CD14-positive monocyte (primary cell): ENCODE measurements around the gene SPRY4. TPM values are rescaled to one million over a fixed set of nuclear protein-coding genes. Genes with fewer than 3 reads are reported as not detected.

Source experiments
- DNase-seq, 3 donors: peaks; one replicate each; pipeline ENCODE4 v3.0.0-alpha.2; 2011 to 2022
- H2AFZ ChIP-seq: 2 replicates; pipeline ENCODE4 v1.6.0; 2012; ENCODE audit warnings: mild to moderate bottlenecking, low read depth, low read length, inconsistent platforms; ENCODE audit not compliant: insufficient read depth, poor library complexity, severe bottlenecking
- H3K27ac ChIP-seq, 2 donors: 1 replicate in 1 of 2; 2 replicates in 1 of 2; pipeline ENCODE4 v1.5.1; 2012 to 2013; ENCODE audit warnings: low read length in 2 of 2, control low read depth in 1 of 2, inconsistent platforms in 1 of 2, low read depth in 1 of 2, mild to moderate bottlenecking in 1 of 2
- H3K27me3 ChIP-seq, 2 donors: one replicate each; pipeline versions ENCODE4 v1.6.0 to v1.6.1; 2011 to 2013; ENCODE audit warnings: low read length in 2 of 2; ENCODE audit not compliant: control insufficient read depth in 2 of 2, insufficient read depth in 2 of 2
- H3K36me3 ChIP-seq, 2 donors: replicated peaks in 1 of 2; 1 replicate in 1 of 2; 2 replicates in 1 of 2; pipeline versions ENCODE4 v1.5.1 to v1.6.1; 2012 to 2013; ENCODE audit warnings: low read length in 2 of 2, control low read depth in 1 of 2, inconsistent platforms in 1 of 2, mild to moderate bottlenecking in 1 of 2; ENCODE audit not compliant: insufficient read depth in 2 of 2, control insufficient read depth in 1 of 2
- H3K4me1 ChIP-seq, 2 donors: 1 replicate in 1 of 2; 2 replicates in 1 of 2; pipeline versions ENCODE4 v1.5.1 to v1.6.1; 2012 to 2013; ENCODE audit warnings: low read length in 2 of 2, control low read depth in 1 of 2, inconsistent platforms in 1 of 2, mild to moderate bottlenecking in 1 of 2, moderate library complexity in 1 of 2; ENCODE audit not compliant: insufficient read depth in 2 of 2, control insufficient read depth in 1 of 2
- H3K4me2 ChIP-seq: replicated peaks from 2 replicates; pipeline ENCODE3; 2012; ENCODE audit warnings: low read length, moderate library complexity, mild to moderate bottlenecking; ENCODE audit not compliant: poor library complexity, severe bottlenecking; ENCODE audit errors: extremely low read depth
- H3K4me3 ChIP-seq, 3 experiments: fragments of 200-600 bp in 1 of 3; sonication (generic) in 1 of 3; replicated peaks in 1 of 3; 1 replicate in 2 of 3; 2 replicates in 1 of 3; pipeline ENCODE4 v1.5.1; 2011 to 2013; ENCODE audit warnings: low read length in 3 of 3, mild to moderate bottlenecking in 3 of 3, control low read depth in 2 of 3, low read depth in 2 of 3, inconsistent platforms in 1 of 3, moderate library complexity in 1 of 3
- H3K79me2 ChIP-seq: 2 replicates; pipeline ENCODE4 v1.6.0; 2012; ENCODE audit warnings: mild to moderate bottlenecking, control low read depth, inconsistent platforms, low read length, moderate library complexity; ENCODE audit not compliant: insufficient read depth
- H3K9ac ChIP-seq: 2 replicates; pipeline ENCODE4 v1.6.0; 2017; ENCODE audit warnings: low read length, mild to moderate bottlenecking; ENCODE audit not compliant: insufficient read depth, poor library complexity, severe bottlenecking
- H3K9me3 ChIP-seq, 2 donors: replicated peaks in 1 of 2; 1 replicate in 1 of 2; 2 replicates in 1 of 2; pipeline versions ENCODE4 v1.5.1 to v1.6.1; 2012 to 2013; ENCODE audit warnings: low read length in 2 of 2, control low read depth in 1 of 2; ENCODE audit not compliant: control insufficient read depth in 1 of 2, insufficient read depth in 1 of 2
- H4K20me1 ChIP-seq: 2 replicates; pipeline ENCODE4 v1.6.0; 2012; ENCODE audit warnings: mild to moderate bottlenecking, low read length, control low read depth, moderate library complexity; ENCODE audit not compliant: insufficient read depth
- H3K27ac Mint-ChIP-seq, 7 donors: one replicate each; pipeline ENCODE4 v1.8.0; 2020; ENCODE audit warnings: mild to moderate bottlenecking in 7 of 7, mixed read lengths in 7 of 7, moderate library complexity in 6 of 7, inconsistent platforms in 2 of 7
- H3K27me3 Mint-ChIP-seq, 3 donors: one replicate each; pipeline ENCODE4 v1.8.0; 2021 to 2022; ENCODE audit warnings: low read depth in 3 of 3, mild to moderate bottlenecking in 3 of 3, mixed read lengths in 3 of 3, moderate library complexity in 3 of 3, inconsistent platforms in 1 of 3
- H3K36me3 Mint-ChIP-seq, 2 donors: one replicate each; pipeline ENCODE4 v1.8.0; 2020; ENCODE audit warnings: mixed read lengths in 2 of 2, inconsistent platforms in 1 of 2, mild to moderate bottlenecking in 1 of 2
- H3K4me1 Mint-ChIP-seq: one replicate; pipeline ENCODE4 v1.8.0; 2020; ENCODE audit warnings: mild to moderate bottlenecking, mixed read lengths
- H3K4me3 Mint-ChIP-seq, 2 donors: one replicate each; pipeline ENCODE4 v1.8.0; 2020; ENCODE audit warnings: mild to moderate bottlenecking in 2 of 2, mixed read lengths in 2 of 2, moderate library complexity in 1 of 2
- H3K9me3 Mint-ChIP-seq, 7 donors: one replicate each; pipeline ENCODE4 v1.8.0; 2020 to 2022; ENCODE audit warnings: mixed read lengths in 7 of 7, mild to moderate bottlenecking in 6 of 7, moderate library complexity in 6 of 7, inconsistent platforms in 2 of 7
- WGBS: methylation state at CpG from one replicate; pipeline ENCODE4 v1.1.5; 2013; ENCODE audit warnings: missing lambda C conversion rate; ENCODE audit not compliant: insufficient coverage; 5-methylcytosine and 5-hydroxymethylcytosine counted together
- intact Hi-C, 2 donors: fragments of 100-400 bp; cut with micrococcal nuclease; formaldehyde crosslinking; loops; one replicate each; pipeline versions ENCODE4 v1.15.0 to v1.15.1; 2023
- polyA plus RNA-seq, 3 donors: library from polyadenylated mRNA; depleted of rRNA in 1 of 3; unstranded in 2 of 3; stranded (reverse) in 1 of 3; fragments of 300-500 nt in 2 of 3; fragments of >200 nt in 1 of 3; fragmentation: Illumina TruSeq in 2 of 3; gene quantifications; 1 replicate in 2 of 3; 2 replicates in 1 of 3; pipeline ENCODE4 v1.2.3, GENCODE V29; 2012 to 2021
- TF ChIP-seq, protein P1 (sequence below): fragments of 200-600 bp; IDR thresholded peaks from one replicate; pipeline ENCODE4 v1.8.0; 2022; ENCODE audit warnings: antibody characterized with exemption, mild to moderate bottlenecking

SPRY4 gene
- polyA plus RNA-seq, 3 donors, result not detected

DNA sequence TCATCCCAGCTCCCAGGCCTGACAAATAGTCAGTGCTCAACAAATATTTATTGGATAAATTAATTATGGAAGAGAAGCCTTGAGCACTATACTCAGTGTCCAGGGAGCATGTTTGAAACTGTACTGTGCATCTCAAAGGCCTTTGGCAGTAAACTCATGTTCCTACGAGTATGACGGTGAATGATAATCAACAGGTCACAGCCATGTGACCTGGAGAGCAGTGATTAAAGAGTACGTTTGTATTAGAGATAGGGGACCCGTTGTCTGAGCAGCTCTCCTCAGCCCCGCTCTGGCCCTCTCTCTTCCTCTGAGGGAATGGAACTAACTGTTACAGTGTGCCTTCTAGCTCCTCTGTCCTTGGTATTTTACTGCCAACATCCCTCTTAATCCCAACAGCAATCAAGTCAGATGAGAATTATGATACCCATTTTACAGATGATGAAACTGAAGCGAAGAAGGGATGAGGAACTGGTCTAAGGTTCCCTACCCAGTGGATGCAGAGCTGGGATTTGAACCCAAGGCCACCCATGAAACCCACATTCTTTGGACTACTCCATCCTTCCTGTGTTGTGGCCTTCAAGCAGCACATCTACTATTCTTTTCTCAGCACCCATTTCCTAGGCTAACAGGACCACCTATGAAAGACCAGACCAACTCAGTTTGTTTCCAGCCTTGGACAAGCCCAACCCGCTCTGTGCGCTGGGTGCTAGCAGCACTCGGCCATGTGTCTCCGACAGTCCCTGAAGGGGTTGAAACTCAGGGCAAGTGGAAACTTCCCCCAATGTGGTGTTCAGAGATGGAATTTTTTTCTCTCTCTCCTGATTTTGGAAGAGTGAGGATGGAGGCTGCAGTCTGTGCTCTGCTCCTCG is 34.9 kb downstream of the SPRY4 start:
- WGBS, result 94% methylated on average over 3 of the region's 11 CpGs
- Histone ChIP-seq H3K4me1 (no peaks in the 10 kb centered on the region), H3K9ac (no peak overlapping the region), H3K27ac (no peak overlapping the region), H3K36me3 (no peaks in the 10 kb centered on the region), H3K79me2 (no peaks in the 10 kb centered on the region), H2AFZ (no peak overlapping the region), H3K9me3 (no peaks in the 10 kb centered on the region), H3K27me3 (peaks cover 0 to 3% of the 10 kb centered on the region in 2 donors), H3K4me2 (no peak overlapping the region), H3K4me3 (no peak overlapping the region), H4K20me1 (no peaks in the 10 kb centered on the region)
- DNase-seq, result no peak
- intact Hi-C loops, result no loop called here
- H3K27ac Mint-ChIP-seq, result peak overlapping the region in 1 of 7 donors; percentile 20
- no peaks in the 10 kb centered on the region for H3K36me3 Mint-ChIP-seq
- H3K9me3 Mint-ChIP-seq, result peaks cover 0 to 4% (median 0%) of the 10 kb centered on the region in 7 donors
- peaks cover 4% of the 10 kb centered on the region for H3K4me1 Mint-ChIP-seq
- H3K4me3 Mint-ChIP-seq, result no peak overlapping the region
- peaks cover 5 to 30% (median 18%) of the 10 kb centered on the region in 3 donors for H3K27me3 Mint-ChIP-seq
- TF ChIP-seq, protein P1, sequence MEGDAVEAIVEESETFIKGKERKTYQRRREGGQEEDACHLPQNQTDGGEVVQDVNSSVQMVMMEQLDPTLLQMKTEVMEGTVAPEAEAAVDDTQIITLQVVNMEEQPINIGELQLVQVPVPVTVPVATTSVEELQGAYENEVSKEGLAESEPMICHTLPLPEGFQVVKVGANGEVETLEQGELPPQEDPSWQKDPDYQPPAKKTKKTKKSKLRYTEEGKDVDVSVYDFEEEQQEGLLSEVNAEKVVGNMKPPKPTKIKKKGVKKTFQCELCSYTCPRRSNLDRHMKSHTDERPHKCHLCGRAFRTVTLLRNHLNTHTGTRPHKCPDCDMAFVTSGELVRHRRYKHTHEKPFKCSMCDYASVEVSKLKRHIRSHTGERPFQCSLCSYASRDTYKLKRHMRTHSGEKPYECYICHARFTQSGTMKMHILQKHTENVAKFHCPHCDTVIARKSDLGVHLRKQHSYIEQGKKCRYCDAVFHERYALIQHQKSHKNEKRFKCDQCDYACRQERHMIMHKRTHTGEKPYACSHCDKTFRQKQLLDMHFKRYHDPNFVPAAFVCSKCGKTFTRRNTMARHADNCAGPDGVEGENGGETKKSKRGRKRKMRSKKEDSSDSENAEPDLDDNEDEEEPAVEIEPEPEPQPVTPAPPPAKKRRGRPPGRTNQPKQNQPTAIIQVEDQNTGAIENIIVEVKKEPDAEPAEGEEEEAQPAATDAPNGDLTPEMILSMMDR, result no peak

DNA sequence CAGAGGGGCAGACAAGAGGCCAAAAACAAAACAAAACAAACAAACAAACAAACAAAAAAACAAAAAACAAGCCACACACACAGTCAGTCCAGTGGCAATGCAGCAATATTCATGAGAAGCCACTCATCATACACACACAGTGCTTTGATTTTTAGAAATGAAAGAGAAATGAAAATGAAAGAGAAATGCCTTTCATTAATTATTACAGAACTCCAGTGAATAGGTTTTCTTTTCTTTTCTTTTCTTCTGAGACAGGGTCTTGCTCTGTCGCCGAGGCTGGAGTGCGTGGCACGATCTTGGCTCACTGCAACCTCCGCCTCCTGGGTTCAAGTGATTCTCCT is 36.9 kb downstream of the SPRY4 start:
- Mint-ChIP-seq H3K36me3 (no peaks in the 10 kb centered on the region), H3K9me3 (no peaks in the 10 kb centered on the region), H3K4me1 (peaks cover 4% of the 10 kb centered on the region), H3K4me3 (peak overlapping the region in 1 of 2 donors; percentile 50), H3K27me3 (peaks cover 7 to 26% (median 18%) of the 10 kb centered on the region in 3 donors), H3K27ac (no peak overlapping the region)
- H3K36me3 ChIP-seq, result no peaks in the 10 kb centered on the region
- peaks cover 0 to 3% of the 10 kb centered on the region in 2 donors for H3K27me3 ChIP-seq
- no peak overlapping the region for H2AFZ ChIP-seq
- no peak overlapping the region for H3K4me2 ChIP-seq
- H3K9me3 ChIP-seq, result no peaks in the 10 kb centered on the region
- no peaks in the 10 kb centered on the region for H3K79me2 ChIP-seq
- no CpG with 5 or more reads among the region's 5 CpGs for WGBS
- DNase-seq, result no peak
- H3K27ac ChIP-seq, result no peak overlapping the region
- H3K4me3 ChIP-seq, result no peak overlapping the region
- H3K4me1 ChIP-seq, result no peaks in the 10 kb centered on the region
- intact Hi-C loops, result no loop called here
- TF ChIP-seq, protein P1, result no peak
- H3K9ac ChIP-seq, result no peak overlapping the region
- H4K20me1 ChIP-seq, result no peaks in the 10 kb centered on the region
